Ishikawa (cell line): Measurements from ENCODE around the gene RPS19.

Experiments
- CEBPB ChIP-seq: IDR thresholded peaks from 2 replicates; pipeline ENCODE4 v1.6.1; 2012
- CREB1 ChIP-seq: IDR thresholded peaks from 2 replicates; pipeline ENCODE4 v1.6.1; 2012; ENCODE audit warnings: low read depth
- EGR1 ChIP-seq: IDR thresholded peaks from 2 replicates; pipeline ENCODE4 v1.6.1; 2012
- EP300 ChIP-seq: IDR thresholded peaks from 2 replicates; pipeline ENCODE4 v1.6.1; 2012; ENCODE audit warnings: borderline replicate concordance
- FOXM1 ChIP-seq: IDR thresholded peaks from 2 replicates; pipeline ENCODE4 v1.6.1; 2012; ENCODE audit warnings: low read depth, borderline replicate concordance
- MAX ChIP-seq: IDR thresholded peaks from 2 replicates; pipeline ENCODE4 v1.6.1; 2012
- NFIC ChIP-seq: IDR thresholded peaks from 2 replicates; pipeline ENCODE4 v1.6.1; 2012
- RAD21 ChIP-seq: IDR thresholded peaks from 2 replicates; pipeline ENCODE4 v1.6.1; 2012; ENCODE audit warnings: low read depth
- REST ChIP-seq: IDR thresholded peaks from 2 replicates; pipeline ENCODE4 v1.6.1; 2012; ENCODE audit warnings: low read depth, mild to moderate bottlenecking
- TAF1 ChIP-seq: IDR thresholded peaks from 2 replicates; pipeline ENCODE4 v1.6.1; 2012; ENCODE audit warnings: low read depth, mild to moderate bottlenecking
- TCF12 ChIP-seq: IDR thresholded peaks from 2 replicates; pipeline ENCODE4 v1.6.1; 2012; ENCODE audit warnings: low read depth
- TEAD4 ChIP-seq: IDR thresholded peaks from 2 replicates; pipeline ENCODE4 v1.6.1; 2012
- YY1 ChIP-seq: IDR thresholded peaks from 2 replicates; pipeline ENCODE4 v1.6.1; 2012; ENCODE audit warnings: low read depth
- ZBTB7A ChIP-seq: IDR thresholded peaks from 2 replicates; pipeline ENCODE4 v1.6.1; 2012; ENCODE audit warnings: low read depth

GRCh38 chr19:41862445-41862986, 2.5 kb downstream of the RPS19 start:
- TF ChIP-seq EP300 (no peak), YY1 (no peak), CEBPB (no peak), TAF1 (no peak), MAX (no peak), FOXM1 (no peak), EGR1 (no peak), ZBTB7A (no peak), REST (no peak), TEAD4 (no peak), NFIC (no peak), RAD21 (no peak), CREB1 (no peak), TCF12 (no peak)
